HEK293T (cell line): ENCODE results near the gene UGT1A10.
"Not testable (repeated sequence)": the region's sequence is repeated elsewhere in the genome, so short reads cannot be mapped to it uniquely, and the experiment has no call there.

Experiments
- BHLHE40 ChIP-seq: fragments of 450-650 bp; IDR thresholded peaks from 2 replicates; pipeline ENCODE4 v1.6.1; 2016; ENCODE audit warnings: mild to moderate bottlenecking, moderate library complexity, borderline replicate concordance
- FOXM1 ChIP-seq: fragments of 450-650 bp; IDR thresholded peaks from 2 replicates; pipeline ENCODE4 v1.6.1; 2017; ENCODE audit warnings: mild to moderate bottlenecking, borderline replicate concordance
- NFRKB ChIP-seq: fragments of 450-650 bp; IDR thresholded peaks from 2 replicates; pipeline ENCODE4 v1.6.1; 2016; ENCODE audit warnings: mild to moderate bottlenecking, moderate library complexity

GRCh38 chr2:233751212-233752009, 115.2 kb downstream of the UGT1A10 start:
- TF ChIP-seq NFRKB, FOXM1, BHLHE40: not testable (repeated sequence)
